Measurements from ENCODE around the gene FEN1.
A peak's percentile ranks its signal among the peaks of the same experiment; 100 is the strongest.

Gene FEN1

DNA sequence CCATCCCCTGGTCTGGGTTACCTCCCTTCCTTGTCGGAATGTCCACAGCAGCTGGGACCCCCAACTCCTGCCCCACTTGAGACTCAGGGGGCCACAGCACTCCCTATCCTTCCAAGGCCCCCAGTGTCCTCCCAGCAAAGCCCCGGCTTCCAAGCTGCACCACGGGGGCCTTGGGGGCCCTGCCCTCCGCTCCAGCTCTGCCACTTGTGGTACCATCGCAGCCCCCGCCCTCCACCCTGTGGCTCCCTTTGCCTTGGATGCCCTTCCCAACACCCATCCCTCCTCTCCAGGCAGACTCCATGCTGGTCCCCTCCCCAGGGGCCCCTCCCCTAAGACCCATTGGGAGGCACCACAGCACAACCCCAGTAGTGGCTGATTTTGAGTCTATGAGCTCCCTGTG, 17.6 kb upstream of the FEN1 start:
- DNase-seq (ENCODE audit: low read depth): no peak

GRCh38 chr11:61775606-61776554, 16.8 kb upstream of the FEN1 start:
- DNase-seq (ENCODE audit: low read depth): no peak

GRCh38 chr11:61776561-61777075, 16.1 kb upstream of the FEN1 start:
- DNase-seq (ENCODE audit: low read depth): peak; percentile 62

DNA sequence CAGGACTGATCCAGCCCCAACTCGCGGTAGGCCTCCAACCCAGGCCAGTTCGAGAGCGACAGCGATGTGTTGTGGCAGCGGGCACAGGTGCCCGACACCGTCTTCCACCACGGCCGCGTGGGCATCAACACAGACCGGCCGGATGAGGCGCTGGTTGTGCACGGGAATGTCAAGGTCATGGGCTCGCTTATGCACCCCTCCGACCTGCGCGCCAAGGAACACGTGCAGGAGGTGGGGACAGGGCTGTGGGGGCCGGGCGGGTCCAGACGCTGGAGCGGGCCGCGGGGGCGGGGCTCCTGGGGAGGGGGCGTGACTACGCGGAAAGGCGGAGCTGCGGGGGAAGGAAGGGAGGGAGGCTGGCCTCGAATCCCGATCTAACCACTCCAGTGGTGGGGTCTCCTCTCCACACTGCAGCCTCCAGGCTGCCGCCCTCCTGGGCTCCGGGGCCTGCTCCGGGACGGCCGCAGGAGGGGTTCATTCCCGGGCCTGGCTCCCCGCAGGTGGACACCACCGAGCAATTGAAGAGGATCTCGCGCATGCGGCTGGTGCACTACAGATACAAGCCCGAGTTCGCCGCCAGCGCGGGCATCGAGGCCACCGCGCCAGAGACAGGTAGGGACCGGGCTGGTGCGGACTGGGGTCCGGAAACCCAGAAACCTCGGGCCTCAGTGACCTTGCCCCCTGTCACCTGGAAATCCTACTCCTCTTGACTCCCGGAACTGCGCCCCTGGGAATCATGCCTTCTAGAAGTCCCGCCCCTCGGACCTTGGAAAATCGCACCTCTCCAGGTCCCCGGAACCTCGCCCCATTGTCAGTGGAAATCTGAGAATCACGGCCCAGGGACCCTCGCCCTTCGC, 15.2 kb upstream of the FEN1 start:
- DNase-seq (ENCODE audit: low read depth): peak; percentile 40

- no peak for DNase-seq (ENCODE audit: low read depth)
Measured at GRCh38 chr11:61778357-61778886, 14.3 kb upstream of the FEN1 start.

GRCh38 chr11:61778920-61779650, 13.6 kb upstream of the FEN1 start:
- no peak for DNase-seq (ENCODE audit: low read depth)

- no peak for DNase-seq (ENCODE audit: low read depth)
Measured at GRCh38 chr11:61779666-61780525, 12.8 kb upstream of the FEN1 start.

DNA sequence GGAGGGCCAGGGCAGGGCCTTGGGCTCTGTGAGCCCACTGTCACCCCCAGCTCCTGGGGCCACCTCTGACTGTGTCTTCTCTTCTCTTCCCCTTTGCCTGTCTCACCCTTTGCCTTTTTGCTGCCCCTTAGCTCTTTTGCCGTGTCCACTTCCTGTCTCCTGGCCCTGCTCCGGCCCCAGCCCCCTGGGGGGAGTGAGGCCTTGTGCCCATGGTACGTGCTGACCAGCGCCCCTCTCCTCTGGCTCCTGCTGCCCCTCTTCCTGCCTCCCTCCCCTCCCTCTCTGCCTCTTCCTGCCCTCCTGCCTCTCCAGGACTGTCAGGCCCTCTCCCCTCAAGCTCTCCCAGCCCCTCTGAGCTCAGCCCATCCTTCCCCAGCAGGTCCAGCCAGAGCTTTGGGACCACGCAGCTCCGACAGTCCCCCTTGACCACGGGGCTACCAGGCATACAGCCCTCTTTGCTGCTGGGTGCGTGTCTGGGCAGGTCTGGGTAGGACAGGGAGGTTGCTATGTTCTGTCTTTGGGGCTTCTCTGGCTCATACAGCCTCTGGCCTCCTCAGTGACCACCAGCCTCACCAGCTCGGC, 12.0 kb upstream of the FEN1 start:
- DNase-seq (ENCODE audit: low read depth): no peak

DNA sequence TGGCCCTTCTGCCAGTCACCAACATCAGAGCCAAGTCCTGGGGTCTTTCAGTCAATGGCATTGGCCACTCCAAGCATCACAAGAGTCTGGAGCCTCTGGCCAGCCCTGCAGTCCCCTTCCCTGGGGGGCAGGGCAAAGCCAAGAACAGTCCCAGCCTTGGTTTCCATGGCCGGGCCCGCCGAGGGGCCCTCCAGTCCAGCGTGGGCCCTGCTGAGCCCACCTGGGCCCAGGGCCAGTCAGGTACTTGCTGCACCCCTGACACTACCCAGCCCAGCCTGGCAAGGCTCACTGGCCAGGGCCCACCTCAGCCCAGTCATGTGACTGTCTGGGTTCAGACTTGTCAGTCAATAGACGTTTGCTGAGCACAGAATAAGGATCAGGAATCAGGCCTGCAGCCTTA, 11.1 kb upstream of the FEN1 start:
- no peak for DNase-seq (ENCODE audit: low read depth)

DNA sequence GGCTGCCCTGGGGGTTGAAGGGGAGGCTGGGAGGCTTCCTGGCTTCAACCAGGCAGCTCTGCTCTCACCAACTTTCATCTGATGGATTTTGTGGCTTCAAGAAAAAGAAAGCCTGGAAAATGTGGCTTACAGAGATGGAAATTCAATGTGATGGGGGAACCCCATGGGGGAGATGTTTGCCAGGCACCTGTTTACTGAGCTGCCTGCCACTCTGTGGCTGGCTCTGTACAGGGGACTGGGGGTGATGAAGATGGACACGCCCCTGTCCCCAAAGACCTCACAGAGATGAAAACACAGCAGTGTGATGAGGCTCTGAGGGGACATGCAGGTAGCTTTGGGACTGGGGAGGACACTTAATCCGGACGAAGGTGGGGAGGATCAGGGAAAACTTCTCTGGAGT, 10.4 kb upstream of the FEN1 start:
- no peak for DNase-seq (ENCODE audit: low read depth)

DNA sequence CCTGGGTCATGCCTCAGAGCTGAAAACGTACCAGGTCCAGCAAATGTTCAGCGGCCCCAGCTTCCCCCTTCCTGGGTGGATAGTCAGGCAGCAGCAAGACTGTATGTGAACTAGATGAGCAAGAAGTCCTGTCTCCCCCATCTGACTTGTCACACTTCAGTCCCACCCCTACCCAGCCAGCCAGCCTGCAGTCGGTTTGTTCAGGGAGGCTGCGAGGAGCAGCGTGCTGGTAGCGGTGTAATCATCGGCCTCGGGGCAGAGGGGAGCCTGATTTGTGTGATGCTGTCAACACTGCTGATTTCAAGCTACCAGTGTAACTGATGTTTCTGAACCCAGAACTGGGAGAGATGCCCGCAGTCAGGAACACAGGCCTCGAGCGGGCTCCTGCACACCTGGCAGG, 9.9 kb upstream of the FEN1 start:
- no peak for DNase-seq (ENCODE audit: low read depth)

DNA sequence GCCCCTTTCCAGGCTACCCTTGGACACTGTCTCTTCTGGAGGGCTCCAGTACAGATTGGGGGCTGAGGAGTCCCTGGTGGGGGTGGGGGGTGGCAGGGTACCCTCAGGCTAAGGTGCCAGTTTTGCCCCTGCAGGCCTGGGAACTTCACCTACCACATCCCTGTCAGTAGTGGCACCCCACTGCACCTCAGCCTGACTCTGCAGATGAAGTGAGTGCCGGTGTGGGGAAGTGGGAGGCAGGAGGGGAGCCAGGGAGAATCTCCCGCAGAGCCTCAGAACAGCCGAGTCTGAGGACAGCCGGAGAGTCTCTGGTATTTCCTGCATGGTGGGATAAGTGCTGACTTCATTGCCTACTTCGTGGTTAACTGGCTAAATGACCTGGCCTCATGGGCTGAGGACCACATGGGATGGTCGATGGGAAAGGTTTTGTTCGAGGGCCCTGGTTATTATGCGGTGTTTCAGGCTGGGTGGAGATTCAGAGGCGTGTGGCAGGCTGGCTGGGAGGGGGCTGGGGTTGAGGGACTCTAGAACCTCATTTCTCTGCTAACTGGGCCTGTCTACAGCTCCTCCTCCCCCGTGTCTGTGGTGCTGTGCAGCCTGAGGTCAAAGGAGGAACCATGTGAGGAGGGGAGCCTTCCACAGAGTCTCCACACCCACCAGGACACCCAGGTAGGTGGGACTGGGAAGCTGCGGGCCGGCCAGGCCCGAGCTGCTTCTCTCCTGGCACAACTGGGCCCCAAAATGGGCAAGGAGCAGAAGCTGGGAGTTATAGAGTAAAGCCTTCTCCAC, 8.8 kb upstream of the FEN1 start:
- no peak for DNase-seq (ENCODE audit: low read depth)

GRCh38 chr11:61784506-61784805, 8.3 kb upstream of the FEN1 start:
- DNase-seq (ENCODE audit: low read depth): no peak

- no peak for DNase-seq (ENCODE audit: low read depth)
Measured at GRCh38 chr11:61785837-61786402, 6.8 kb upstream of the FEN1 start.

DNA sequence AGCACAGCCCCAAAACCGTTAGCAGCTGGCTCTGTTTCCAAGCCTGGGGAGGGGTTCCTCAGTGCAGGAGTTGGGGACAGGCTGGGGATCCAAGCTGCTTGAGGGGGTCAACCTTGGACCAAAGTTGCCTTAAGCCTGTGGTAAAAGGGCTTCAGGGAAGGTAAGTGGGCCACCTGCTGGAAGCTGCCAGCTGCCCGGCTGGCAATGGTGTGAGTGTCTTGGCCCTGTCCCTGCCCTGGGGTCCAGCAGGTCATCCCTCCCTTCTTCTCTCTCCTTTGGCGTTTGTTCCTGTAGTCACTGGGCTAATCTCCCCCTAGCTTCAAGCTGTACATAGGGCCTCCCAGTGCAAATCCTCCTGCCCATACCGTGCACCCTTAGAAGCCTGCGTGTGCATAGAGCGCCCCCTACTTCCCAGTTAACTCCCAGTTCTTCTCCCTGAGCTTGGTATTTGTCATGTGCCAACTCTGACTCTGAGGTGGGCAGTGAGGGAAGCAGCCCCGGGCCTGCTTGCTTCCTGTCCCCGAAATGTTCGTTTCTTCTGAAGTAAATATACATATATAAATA, 4.7 kb upstream of the FEN1 start:
- DNase-seq (ENCODE audit: low read depth): no peak

- DNase-seq (ENCODE audit: low read depth): peak; percentile 38
Measured at GRCh38 chr11:61791737-61792309, 888 bp upstream of the FEN1 start.

DNA sequence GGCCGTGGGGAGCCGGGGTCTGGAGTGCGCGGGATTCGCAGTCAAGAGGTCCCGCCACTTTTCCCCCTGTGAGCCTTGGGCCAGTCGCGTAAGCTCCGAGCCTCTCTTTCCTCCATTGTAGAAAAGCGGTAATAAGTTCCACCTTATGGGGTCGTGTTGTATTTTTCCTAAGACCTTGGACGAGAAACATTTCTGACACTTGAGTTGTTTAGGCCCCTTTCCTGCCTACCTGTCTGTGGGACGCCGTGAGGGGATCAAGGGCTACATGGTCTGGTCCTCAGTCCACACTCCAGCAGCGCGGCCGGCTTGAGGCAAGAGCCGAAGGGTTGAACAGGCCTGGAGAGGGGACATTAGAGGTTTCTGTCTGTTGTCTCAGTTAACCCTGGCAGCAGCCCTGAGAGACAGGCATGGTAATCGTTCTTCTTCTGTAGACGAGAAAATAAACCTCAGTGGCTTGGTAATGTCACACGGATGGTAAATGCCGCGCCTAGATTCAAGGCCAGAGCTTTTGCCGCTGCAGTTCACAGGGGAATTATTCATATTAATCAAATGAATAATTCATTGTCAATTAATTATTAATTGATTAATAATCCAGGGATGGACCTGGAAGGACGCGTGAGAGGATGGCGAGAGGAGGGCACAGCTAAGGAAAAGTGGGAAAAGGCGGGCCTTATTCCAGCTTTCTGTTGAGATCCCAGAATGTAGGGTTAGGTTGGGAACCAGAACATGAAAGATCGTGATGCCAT, 545 bp downstream of the FEN1 start:
- no peak for DNase-seq (ENCODE audit: low read depth)

GRCh38 chr11:61793829-61794204, 1.1 kb downstream of the FEN1 start:
- no peak for DNase-seq (ENCODE audit: low read depth)
